GM19468 (cell line): Measurements from ENCODE around the gene DNMT3A.
"Not testable (repeated sequence)": the region's sequence is repeated elsewhere in the genome, so short reads cannot be mapped to it uniquely, and the experiment has no call there.

ENCODE experiments used
- ATAC-seq: cut with Tn5 transposase; IDR thresholded peaks from one replicate; pipeline ENCODE4 v1.9.1; 2021; ENCODE audit warnings: mild to moderate bottlenecking, moderate library complexity, moderate number of reproducible peaks; ENCODE audit not compliant: unreplicated experiment; ENCODE audit errors: extremely low read depth

Gene DNMT3A

GRCh38 chr2:25221579-25221978 lies 120.1 kb downstream of the DNMT3A start:
- no peak for ATAC-seq

DNA sequence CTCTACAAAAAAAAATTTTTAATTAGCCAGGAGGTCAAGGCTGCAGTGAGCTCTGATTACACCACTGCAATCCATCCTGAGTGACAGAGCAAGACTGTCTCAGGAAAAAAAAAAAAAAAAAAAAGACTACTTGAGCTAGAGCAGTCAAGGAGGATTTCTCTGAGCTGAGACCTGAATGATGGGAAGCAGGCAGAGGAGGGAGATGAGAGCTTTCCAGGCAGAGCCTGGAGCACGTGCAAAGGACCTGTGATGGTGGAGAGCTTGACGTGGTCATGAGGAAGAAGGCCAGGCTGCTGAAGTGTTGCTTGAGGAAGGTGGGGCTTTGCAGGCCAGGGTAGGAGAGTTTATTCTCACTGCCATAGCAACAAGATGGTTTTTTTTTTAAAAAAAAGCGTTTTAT lies 121.4 kb downstream of the DNMT3A start:
- no peak for ATAC-seq

DNA sequence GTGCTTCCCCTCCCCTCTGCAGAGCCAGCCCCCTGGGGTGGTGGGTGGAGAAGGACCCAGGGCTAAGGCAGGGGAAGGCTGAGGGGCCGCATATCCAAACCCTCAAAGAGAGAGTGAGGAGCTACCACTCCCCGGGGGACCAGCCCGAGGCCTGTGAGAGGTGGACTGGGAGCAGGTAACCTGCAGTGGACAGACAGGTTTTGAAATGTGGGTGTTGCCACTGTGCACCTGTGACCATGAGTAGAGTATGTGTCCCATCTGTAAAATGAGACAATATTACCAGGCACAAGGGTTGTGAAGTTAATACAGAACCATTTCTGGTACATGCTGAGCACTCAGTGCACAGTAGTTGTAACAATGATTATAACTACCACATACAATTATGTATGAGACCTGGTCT lies 122.1 kb downstream of the DNMT3A start:
- no peak for ATAC-seq

GRCh38 chr2:25218100-25218499 lies 123.6 kb downstream of the DNMT3A start:
- no peak for ATAC-seq

DNA sequence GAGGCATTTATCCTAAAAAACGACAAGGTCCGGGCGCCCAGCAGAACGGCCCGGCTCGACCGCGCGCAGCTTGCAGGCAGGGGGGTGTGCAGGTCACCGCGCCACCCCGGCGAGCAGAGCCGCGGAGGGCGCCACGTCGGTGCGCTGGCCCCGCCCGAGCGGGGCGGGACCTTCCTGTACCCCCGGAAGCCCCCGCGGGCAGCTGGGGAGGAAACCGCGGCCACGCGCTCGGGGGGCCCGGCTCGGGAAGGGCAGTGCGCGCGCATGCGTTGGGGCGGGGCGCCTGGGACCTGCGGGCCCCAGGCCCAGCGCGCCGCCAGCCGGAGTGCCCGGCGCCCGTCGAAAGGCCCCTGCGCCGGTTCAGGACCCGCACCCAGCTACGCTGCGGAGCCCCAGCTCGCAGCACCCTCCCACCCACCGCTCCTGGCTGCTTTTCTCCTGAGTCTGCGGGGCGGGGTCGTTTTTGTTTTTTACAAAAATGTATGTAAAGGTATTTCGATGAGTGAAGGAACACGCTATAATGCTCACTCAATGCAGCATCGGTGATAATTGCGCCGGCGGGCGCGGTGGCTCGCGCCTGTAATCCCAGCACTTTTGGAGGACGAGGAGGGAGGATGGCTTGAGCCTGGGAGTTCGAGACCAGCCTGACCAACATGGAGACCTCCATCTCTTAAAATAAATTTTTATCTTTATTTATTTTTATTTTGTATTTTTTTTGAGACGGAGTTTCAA lies 125.6 kb downstream of the DNMT3A start:
- no peak for ATAC-seq

DNA sequence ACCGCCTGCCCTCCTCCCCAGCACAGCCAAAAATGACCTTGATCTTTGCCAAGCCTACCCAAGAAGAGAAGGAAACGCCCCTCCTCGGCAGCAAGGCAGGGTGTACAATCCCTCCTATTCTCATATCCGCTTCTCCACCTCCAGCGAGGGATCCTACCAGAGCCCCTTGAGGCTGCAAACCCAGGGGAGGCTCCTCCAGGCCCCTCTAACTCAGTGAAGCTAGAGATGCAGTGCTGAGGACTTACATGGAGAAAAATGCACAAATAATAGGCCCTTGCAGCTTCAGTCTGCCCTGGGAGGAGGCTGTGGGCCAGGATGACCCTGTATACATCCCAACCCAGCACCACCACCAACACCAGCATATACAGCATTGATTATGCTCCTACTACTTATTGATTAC lies 126.5 kb downstream of the DNMT3A start:
- ATAC-seq: no peak

DNA sequence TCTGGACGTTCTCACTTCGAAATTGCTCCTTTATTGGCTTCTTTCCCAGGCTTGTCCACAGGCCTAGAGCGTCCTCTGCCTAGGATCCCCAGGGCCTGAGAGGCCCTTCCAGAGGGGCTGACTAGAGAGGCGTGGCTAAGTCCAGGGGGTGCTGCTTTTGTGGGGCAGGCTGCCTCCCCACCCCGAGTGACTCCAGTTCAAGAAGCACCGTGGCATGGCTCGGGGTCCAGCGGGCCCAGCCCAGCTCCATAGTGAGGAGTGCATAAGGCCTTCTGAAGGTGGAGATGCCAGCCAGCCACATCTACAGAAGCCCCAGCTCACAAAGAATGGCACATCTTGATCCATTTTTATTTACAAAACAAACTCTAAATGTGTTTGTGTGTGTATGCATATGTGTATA lies 128.5 kb downstream of the DNMT3A start:
- ATAC-seq: no peak

GRCh38 chr2:25210923-25211322 lies 130.8 kb downstream of the DNMT3A start:
- not testable (repeated sequence) for ATAC-seq

- ATAC-seq: no peak
These were observed 134.6 kb downstream of the DNMT3A start for GRCh38 chr2:25207078-25207545.

DNA sequence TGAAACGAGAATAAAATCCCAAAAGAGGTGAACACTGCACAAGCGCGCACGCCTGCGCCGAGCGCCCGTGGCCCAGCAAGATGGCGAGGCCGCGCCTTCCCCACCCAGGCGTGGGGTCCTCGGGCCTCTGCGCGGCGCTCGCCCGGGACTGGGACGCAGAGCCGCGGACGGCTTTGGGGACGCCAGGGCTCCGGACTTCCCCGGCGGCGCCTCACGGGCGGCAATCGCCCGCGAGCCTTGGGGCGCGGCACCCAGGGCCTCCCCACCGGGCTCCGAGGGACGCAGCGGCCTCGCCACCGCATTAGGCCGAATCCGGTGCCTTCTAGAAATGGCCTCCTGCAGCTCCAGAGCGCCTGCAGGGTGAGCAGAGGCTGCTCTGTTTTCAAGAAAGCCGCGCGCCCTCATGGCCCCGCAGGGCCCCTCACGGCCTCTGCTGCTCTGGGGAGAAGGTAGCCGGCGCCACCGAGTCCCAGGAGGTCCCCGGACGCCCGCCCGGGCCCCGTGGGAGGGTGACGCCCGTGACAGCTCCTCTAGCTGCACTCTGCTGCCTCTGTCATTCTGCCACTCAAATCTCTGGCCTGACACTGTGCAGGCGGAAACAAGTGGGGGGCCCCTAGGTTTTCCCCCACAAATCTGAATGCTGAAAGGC lies 137.4 kb downstream of the DNMT3A start:
- no peak for ATAC-seq

DNA sequence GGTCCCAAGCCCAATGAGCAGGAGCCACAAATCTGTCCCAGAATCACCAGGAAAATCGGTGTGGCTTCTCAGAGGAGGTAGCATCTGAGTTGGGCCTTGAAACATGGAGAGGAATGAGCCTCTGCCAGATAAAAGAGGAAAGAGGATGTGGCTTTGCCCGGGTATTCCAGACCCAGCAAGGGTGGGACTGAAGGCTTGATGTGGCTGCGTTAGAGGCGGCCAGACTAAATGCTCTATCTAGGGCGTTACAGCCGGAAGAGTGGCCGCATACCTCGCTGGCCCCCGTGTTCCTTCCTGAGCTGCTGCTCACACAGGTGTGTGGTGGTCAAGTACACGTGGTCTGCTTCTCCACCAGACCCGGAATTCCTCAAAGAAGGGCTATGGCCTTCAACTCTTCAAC lies 139.4 kb downstream of the DNMT3A start:
- ATAC-seq: no peak

DNA sequence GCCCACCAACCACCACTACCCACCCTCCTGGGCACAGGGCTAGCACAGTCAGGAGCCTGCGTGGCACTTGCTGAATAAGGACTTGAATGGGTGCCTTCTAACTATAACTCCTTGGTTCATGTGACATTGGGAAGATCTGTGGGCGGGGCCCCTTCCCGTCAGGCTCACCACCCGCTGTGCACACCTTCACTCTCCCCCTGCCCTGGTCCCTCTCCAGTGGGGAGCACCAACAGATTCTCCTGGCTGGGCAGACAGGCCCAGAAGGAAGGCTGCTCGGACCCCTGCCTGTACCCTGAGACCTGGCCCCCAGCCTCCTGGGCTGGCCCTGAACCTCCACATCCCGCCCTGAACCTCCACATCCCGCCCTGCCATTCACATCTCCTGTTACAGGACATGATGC lies 139.9 kb downstream of the DNMT3A start:
- no peak for ATAC-seq

DNA sequence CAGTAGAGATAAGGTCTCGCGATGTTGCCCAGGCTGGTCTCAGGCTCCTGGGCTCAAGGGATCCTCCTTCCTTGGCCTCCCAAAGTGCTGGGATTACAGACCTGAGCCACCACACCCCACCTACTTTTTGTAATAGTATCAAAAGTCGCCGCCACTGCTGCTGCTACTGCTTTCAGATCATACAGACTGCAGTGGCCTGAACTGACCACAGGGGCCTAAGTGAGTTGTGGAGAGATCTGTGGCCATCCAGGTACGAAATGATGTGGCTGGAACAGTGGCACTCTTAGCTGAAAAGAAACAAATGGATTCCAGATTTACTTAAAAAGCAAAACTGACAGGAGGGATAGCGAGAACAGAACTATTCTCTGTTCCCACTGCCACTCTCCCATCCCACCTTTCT lies 140.5 kb downstream of the DNMT3A start:
- ATAC-seq: no peak

DNA sequence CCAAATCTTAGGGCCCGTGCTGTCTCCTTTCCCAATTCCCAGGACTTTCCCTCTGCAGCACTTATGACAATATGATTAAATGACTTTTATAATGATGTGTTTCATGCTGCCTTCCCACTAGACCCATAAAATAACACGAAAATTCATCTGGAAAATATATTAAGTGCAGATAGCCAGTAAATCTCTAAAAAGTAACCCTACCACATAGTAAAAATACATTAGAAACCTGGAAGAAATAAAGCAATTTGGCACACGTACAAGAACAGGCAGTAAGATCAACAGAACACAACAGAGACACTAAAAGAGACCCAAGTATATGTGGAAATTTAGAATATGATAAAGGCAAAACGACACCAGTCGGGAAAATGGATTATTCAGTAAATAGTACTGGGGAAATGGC lies 143.1 kb downstream of the DNMT3A start:
- no peak for ATAC-seq

GRCh38 chr2:25198209-25198525 lies 143.6 kb downstream of the DNMT3A start:
- ATAC-seq: no peak

- no peak for ATAC-seq
These were observed 144.2 kb downstream of the DNMT3A start for GRCh38 chr2:25197336-25198208.

DNA sequence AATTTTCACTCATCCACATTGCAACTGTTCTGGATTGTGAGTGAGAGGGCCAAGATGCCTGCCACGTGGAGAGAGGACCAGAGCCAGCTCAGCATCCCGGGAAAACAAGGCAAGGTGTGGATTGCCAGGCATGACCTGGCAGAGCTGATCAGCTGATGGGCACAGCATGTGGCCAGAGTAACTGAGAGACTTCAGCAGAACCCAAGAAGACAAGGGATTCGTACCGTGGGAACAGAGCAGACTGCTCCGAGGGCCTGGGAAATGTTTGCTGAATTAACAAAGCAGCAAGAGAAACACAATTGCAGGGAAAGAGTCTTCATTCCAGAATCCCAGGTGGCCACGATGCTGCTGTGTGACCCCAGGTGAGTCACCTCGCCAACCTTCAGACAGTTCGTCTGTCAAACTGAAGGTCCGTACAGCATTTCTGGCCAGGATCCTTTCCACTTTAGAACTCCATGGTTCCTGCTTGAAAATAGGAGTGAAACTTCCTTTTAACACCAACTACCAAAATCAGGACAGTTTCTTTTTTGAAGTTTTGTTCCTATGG lies 147.1 kb downstream of the DNMT3A start:
- no peak for ATAC-seq

- ATAC-seq: no peak
These were observed 151.2 kb downstream of the DNMT3A start for GRCh38 chr2:25190536-25190935.

GRCh38 chr2:25188405-25188804 lies 153.3 kb downstream of the DNMT3A start:
- no peak for ATAC-seq

DNA sequence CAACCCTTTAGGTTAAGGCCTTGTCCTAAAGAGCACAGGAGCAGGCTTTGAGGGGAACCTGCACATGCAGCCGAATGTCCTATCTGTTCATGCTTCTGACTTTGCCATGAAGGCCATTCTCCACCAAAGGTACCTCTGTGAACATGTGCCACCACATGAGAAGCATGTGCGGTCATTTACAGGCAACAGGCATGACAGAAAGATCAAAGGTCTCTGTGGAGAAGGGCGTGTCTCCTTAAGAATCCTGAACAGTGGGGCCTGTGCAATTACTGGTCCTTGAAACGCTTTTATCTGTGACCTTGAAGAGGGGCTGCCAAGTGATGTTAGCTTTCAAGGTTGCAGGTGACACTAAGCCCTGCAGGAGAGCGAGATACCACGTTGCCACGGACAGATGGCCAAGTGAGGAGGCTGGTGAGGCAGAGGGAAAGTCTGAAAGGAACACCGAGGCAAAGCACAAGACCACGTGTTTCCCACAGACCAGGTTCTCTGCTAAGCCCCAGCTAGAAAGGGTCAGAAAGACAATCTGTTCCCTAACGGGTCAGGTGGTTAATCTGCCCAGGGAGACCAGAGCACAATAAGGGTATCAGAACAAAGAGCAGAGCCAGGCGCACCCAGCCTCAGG lies 153.9 kb downstream of the DNMT3A start:
- no peak for ATAC-seq
